Activated naive CD4-positive, alpha-beta T cell treated with anti-CD3 and anti-CD28 coated beads, Interleukin-2, amount 10 ng/mL, durations not matched to agents 7 days and 5 days (primary cell): ENCODE measurements around the gene OR3A2.
"Not testable (repeated sequence)": the region's sequence is repeated elsewhere in the genome, so short reads cannot be mapped to it uniquely, and the experiment has no call there.

Experiments
- CTCF ChIA-PET: fragments of 350-600 bp; sonication (Branson Sonifier 250); formaldehyde crosslinking; loops from one replicate; lab custom pipeline; 2021; ENCODE audit warnings: antibody characterized with exemption; lab: Charles Lee
- DNase-seq: peaks from one replicate; pipeline ENCODE4 v3.0.0-alpha.2; 2020
- H3K27ac Mint-ChIP-seq: one replicate; pipeline ENCODE4 v1.8.0; 2021; ENCODE audit warnings: mild to moderate bottlenecking, moderate library complexity, mixed read lengths
- H3K27me3 Mint-ChIP-seq: one replicate; pipeline ENCODE4 v1.8.0; 2021; ENCODE audit warnings: mild to moderate bottlenecking, mixed read lengths
- H3K36me3 Mint-ChIP-seq: one replicate; pipeline ENCODE4 v1.8.0; 2021; ENCODE audit warnings: mixed read lengths
- H3K4me1 Mint-ChIP-seq: one replicate; pipeline ENCODE4 v1.8.0; 2021; ENCODE audit warnings: mixed read lengths
- H3K4me3 Mint-ChIP-seq: one replicate; pipeline ENCODE4 v1.8.0; 2021; ENCODE audit warnings: mild to moderate bottlenecking, moderate library complexity, mixed read lengths
- H3K9me3 Mint-ChIP-seq: one replicate; pipeline ENCODE4 v1.8.0; 2021; ENCODE audit warnings: mixed read lengths

The OR3A2 gene

GRCh38 chr17:3385869-3386816 lies at the start of gene OR3A2:
OR3A2 (minus strand) TSS chr17:3386308.
- Mint-ChIP-seq H3K4me1 (peaks cover 2% of the 10 kb centered on the region), H3K4me3 (peak within 1 kb of the TSS; percentile 66), H3K27me3 (peaks cover 27% of the 10 kb centered on the region), H3K9me3 (no peaks in the 10 kb centered on the region), H3K27ac (peak within 1 kb of the TSS; percentile 30), H3K36me3 (no peaks in the 10 kb centered on the region)
- CTCF ChIA-PET: no interaction called here
- peak; percentile 47 for DNase-seq

- CTCF ChIA-PET: no interaction called here
- Mint-ChIP-seq H3K27me3 (no peaks in the 10 kb centered on the region), H3K27ac (no peak within 1 kb of the TSS), H3K9me3 (no peaks in the 10 kb centered on the region), H3K36me3 (no peaks in the 10 kb centered on the region), H3K4me3 (no peak within 1 kb of the TSS), H3K4me1 (no peaks in the 10 kb centered on the region)
- DNase-seq: no peak
Observed at GRCh38 chr17:3433741-3434140, 47.6 kb upstream of the OR3A2 start, which contains the start of gene OR1E2. OR1E2 (minus strand) TSS chr17:3433841; CDS start chr17:3433841, 0 bp downstream.

DNA sequence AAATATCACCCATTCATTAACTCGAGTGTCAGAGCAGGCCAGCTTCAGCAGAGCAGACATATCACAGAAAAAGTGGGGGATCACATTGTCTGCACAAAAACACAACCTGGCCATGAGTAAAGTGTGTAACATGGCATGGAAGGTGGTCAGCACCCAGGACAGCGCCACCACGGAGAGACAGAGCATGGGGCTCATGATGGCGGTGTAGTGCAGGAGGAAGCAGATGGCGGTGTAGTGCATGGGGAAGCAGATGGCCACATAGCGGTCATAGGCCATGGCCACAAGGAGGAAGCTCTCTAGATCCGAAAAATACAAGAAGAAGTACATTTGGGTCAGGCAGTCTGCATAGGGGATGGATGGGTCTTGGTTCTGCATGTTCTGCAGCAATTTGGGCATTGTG lies 47.1 kb upstream of the OR3A2 start:
- not testable (repeated sequence) for H3K27me3 Mint-ChIP-seq, H3K9me3 Mint-ChIP-seq

GRCh38 chr17:3418222-3418621 lies 32.1 kb upstream of the OR3A2 start:
- no peak overlapping the region for H3K27ac Mint-ChIP-seq
- H3K36me3 Mint-ChIP-seq: no peaks in the 10 kb centered on the region
- CTCF ChIA-PET: no interaction called here
- no peak overlapping the region for H3K4me3 Mint-ChIP-seq
- no peaks in the 10 kb centered on the region for H3K4me1 Mint-ChIP-seq
- no peaks in the 10 kb centered on the region for H3K9me3 Mint-ChIP-seq
- no peak for DNase-seq
- H3K27me3 Mint-ChIP-seq: peaks cover 10% of the 10 kb centered on the region

More for the DNA sequence above, 47.1 kb upstream of the OR3A2 start:
- CTCF ChIA-PET, H3K4me1 Mint-ChIP-seq, H3K27ac Mint-ChIP-seq, H3K4me3 Mint-ChIP-seq, H3K36me3 Mint-ChIP-seq: not testable (repeated sequence)
- peak; percentile 48 for DNase-seq

GRCh38 chr17:3415610-3416009 lies 29.5 kb upstream of the OR3A2 start:
- Mint-ChIP-seq H3K4me1 (peaks cover 2% of the 10 kb centered on the region), H3K27ac (no peak overlapping the region), H3K27me3 (peaks cover 16% of the 10 kb centered on the region), H3K9me3 (no peaks in the 10 kb centered on the region), H3K36me3 (no peaks in the 10 kb centered on the region), H3K4me3 (no peak overlapping the region)
- CTCF ChIA-PET: no interaction called here
- DNase-seq: no peak

DNA sequence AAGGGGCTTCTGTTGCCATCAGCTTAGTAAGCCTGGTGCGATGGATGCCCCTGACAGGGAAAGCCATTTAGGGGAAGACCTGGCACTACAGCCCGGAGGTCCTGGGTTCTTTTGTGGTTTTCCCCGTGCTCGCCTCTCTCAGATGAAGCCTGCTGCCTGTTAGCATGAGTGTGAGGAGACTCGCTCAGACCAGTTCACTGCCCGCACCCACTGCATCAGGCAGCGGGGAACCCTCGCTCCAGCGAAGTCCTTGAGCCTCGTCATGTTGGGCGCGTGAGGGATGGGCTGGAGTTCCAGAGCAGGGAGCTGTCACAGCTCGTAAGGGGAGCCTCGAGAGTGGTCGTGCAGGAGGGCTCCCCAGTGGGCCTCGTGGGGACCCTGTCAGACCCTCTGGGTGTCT lies 26.1 kb upstream of the OR3A2 start:
- DNase-seq, H3K4me3 Mint-ChIP-seq, H3K27ac Mint-ChIP-seq, H3K36me3 Mint-ChIP-seq, CTCF ChIA-PET, H3K4me1 Mint-ChIP-seq: not testable (repeated sequence)
- peaks cover 14% of the 10 kb centered on the region for H3K27me3 Mint-ChIP-seq
- H3K9me3 Mint-ChIP-seq: peaks cover 15% of the 10 kb centered on the region

- peaks cover 15% of the 10 kb centered on the region for H3K9me3 Mint-ChIP-seq
- H3K27me3 Mint-ChIP-seq: peaks cover 14% of the 10 kb centered on the region
- peaks cover 2% of the 10 kb centered on the region for H3K4me1 Mint-ChIP-seq
- no peaks in the 10 kb centered on the region for H3K36me3 Mint-ChIP-seq
- H3K4me3 Mint-ChIP-seq: no peak within 1 kb of the TSS
- DNase-seq: no peak
- H3K27ac Mint-ChIP-seq: no peak within 1 kb of the TSS
- CTCF ChIA-PET: no interaction called here
Observed at GRCh38 chr17:3411070-3411469, 25.0 kb upstream of the OR3A2 start, which contains the start of gene OR3A3. OR3A3 (plus strand) TSS chr17:3411370.

- H3K4me1 Mint-ChIP-seq, CTCF ChIA-PET, H3K27ac Mint-ChIP-seq, H3K4me3 Mint-ChIP-seq, DNase-seq, H3K36me3 Mint-ChIP-seq, H3K27me3 Mint-ChIP-seq: not testable (repeated sequence)
- peaks cover 14% of the 10 kb centered on the region for H3K9me3 Mint-ChIP-seq
Observed at GRCh38 chr17:3403856-3404255, 17.7 kb upstream of the OR3A2 start.

- Mint-ChIP-seq H3K27ac (no peak overlapping the region), H3K9me3 (no peaks in the 10 kb centered on the region), H3K4me3 (no peak overlapping the region), H3K27me3 (no peaks in the 10 kb centered on the region), H3K4me1 (no peaks in the 10 kb centered on the region), H3K36me3 (no peaks in the 10 kb centered on the region)
- no peak for DNase-seq
- CTCF ChIA-PET: no interaction called here
Observed at GRCh38 chr17:3401786-3402185, 15.7 kb upstream of the OR3A2 start.

DNA sequence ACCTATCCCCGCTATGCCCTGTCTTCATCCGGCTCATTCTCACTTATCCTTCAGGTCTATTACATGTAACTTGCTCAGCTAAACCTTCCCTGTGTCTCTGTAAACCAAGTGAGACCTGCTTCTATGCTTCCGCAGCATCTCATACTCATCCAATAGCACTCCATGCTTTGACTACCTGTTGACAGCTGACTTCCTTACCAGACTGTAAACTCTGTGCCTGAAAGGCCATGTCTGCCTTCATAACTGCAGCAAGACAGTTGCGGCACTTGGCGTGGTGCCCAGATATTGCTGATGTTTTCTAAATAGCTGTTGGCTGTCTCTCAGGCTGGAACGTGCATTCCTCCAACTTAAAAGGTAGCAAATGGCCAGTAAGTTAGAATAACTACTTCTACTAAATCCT lies 13.9 kb upstream of the OR3A2 start:
- CTCF ChIA-PET: no interaction called here
- Mint-ChIP-seq H3K27me3 (no peaks in the 10 kb centered on the region), H3K36me3 (no peaks in the 10 kb centered on the region), H3K4me3 (no peak overlapping the region), H3K9me3 (no peaks in the 10 kb centered on the region), H3K4me1 (no peaks in the 10 kb centered on the region), H3K27ac (no peak overlapping the region)
- no peak for DNase-seq

GRCh38 chr17:3398310-3398709 lies 12.2 kb upstream of the OR3A2 start, which contains the start of gene OR1E1:
OR1E1 (minus strand) TSS chr17:3398410; CDS start chr17:3398410, 0 bp downstream.
- Mint-ChIP-seq H3K36me3 (no peaks in the 10 kb centered on the region), H3K27me3 (no peaks in the 10 kb centered on the region), H3K9me3 (no peaks in the 10 kb centered on the region), H3K27ac (no peak within 1 kb of the TSS), H3K4me1 (no peaks in the 10 kb centered on the region), H3K4me3 (no peak within 1 kb of the TSS)
- DNase-seq: no peak
- CTCF ChIA-PET: no interaction called here

DNA sequence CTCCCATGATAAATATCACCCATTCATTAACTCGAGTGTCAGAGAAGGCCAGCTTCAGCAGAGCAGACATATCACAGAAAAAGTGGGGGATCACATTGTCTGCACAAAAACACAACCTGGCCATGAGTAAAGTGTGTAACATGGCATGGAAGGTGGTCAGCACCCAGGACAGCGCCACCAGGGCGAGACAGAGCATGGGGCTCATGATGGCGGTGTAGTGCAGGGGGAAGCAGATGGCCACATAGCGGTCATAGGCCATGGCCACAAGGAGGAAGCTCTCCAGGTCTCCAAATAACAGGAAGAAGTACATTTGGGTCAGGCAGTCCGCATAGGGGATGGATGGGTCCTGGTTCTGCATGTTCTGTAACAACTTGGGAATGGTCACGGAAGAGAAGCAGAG lies 11.7 kb upstream of the OR3A2 start:
- H3K9me3 Mint-ChIP-seq, H3K36me3 Mint-ChIP-seq, H3K27ac Mint-ChIP-seq, H3K4me3 Mint-ChIP-seq, H3K27me3 Mint-ChIP-seq, CTCF ChIA-PET, H3K4me1 Mint-ChIP-seq: not testable (repeated sequence)
- DNase-seq: peak; percentile 25

DNA sequence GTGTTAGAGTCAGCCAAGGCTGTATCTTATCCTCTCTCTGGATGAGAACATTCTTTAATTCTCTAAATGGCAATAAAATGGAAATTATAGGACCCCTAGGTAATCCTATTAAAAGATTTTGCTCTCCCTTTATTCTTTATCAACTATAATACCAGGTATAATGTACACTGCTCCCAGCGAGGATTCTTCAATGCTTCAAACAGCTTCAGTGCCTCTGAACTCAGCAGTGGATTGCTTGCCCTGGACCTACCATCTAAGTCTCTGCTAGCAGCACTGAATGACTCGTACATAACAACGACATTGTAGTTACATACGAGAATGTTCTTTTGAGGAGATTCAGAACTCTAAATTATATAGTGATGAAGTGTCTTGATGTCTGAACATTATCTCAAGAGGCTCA lies 3.7 kb upstream of the OR3A2 start:
- H3K27me3 Mint-ChIP-seq: peaks cover 25% of the 10 kb centered on the region
- H3K9me3 Mint-ChIP-seq: no peaks in the 10 kb centered on the region
- H3K4me1 Mint-ChIP-seq: peaks cover 2% of the 10 kb centered on the region
- CTCF ChIA-PET: no interaction called here
- DNase-seq: no peak
- no peak overlapping the region for H3K27ac Mint-ChIP-seq
- no peak overlapping the region for H3K4me3 Mint-ChIP-seq
- H3K36me3 Mint-ChIP-seq: no peaks in the 10 kb centered on the region

DNA sequence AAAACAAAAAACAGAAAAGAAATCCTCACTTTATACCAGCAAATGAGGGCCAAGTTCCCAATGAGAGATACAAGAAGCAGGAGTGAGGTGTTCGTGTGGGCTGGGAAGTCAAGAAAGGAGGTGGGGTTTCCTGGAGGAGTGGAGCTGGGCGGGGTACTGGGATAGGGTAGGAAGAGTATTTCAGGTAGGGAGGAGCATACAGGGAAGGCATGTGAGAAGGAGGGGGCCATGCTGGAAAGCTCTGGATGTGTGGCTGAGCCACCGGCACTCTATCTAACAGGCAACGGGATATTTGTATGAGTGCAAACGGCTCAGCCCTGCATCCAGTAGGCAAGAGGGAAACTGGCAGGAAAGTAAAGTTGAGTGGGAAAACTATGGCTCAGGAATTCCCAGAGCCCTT lies 4.2 kb downstream of the OR3A2 start:
- DNase-seq: no peak
- Mint-ChIP-seq H3K36me3 (no peaks in the 10 kb centered on the region), H3K9me3 (peaks cover 2% of the 10 kb centered on the region), H3K27me3 (peaks cover 19% of the 10 kb centered on the region), H3K4me3 (no peak overlapping the region), H3K27ac (no peak overlapping the region), H3K4me1 (peaks cover 2% of the 10 kb centered on the region)
- CTCF ChIA-PET: no interaction called here

GRCh38 chr17:3378321-3378720 lies 7.8 kb downstream of the OR3A2 start:
- H3K4me3 Mint-ChIP-seq: no peak overlapping the region
- CTCF ChIA-PET: no interaction called here
- no peaks in the 10 kb centered on the region for H3K4me1 Mint-ChIP-seq

More at GRCh38 chr17:3378321-3378720, 7.8 kb downstream of the OR3A2 start:
- Mint-ChIP-seq H3K9me3 (peaks cover 19% of the 10 kb centered on the region), H3K36me3 (no peaks in the 10 kb centered on the region), H3K27ac (no peak overlapping the region), H3K27me3 (no peaks in the 10 kb centered on the region)
- no peak for DNase-seq
